AG09309 (cell line): Measurements from ENCODE around the gene KRT39.

Experiments
- DNase-seq: peaks from one replicate; pipeline ENCODE4 v3.0.0-alpha.2; 2010; ENCODE audit warnings: low read depth
- H3K4me3 ChIP-seq: 2 replicates; pipeline ENCODE4 v1.5.1; 2011; ENCODE audit warnings: mild to moderate bottlenecking, low read depth, low read length, moderate library complexity; ENCODE audit not compliant: control insufficient read depth
- TF ChIP-seq, protein P1 (sequence below): IDR thresholded peaks from 2 replicates; pipeline ENCODE4 v1.5.1; 2011; ENCODE audit warnings: mild to moderate bottlenecking, low read depth, low read length, inconsistent platforms; ENCODE audit not compliant: insufficient read depth, control insufficient read depth; ENCODE audit errors: missing control alignments

The KRT39 gene

DNA sequence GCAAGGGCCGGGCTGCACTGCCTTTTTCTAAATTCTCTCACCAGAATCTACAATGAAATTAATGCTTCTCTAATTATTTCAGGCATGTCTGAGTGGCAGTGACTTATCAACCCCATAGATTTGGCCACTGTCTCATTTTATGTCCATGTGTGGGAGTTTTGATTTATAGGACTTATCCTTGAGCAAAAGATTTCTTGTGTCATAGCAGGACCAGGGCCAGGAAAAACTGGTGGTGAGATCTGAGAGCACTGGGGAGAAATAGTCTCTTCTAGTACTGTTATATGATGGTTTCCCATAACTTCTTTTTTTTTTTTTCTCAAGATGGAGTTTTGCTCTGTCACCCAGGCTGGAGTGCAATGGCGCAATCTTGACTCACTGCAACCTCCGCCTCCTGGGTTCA, 27.8 kb downstream of the KRT39 start:
- TF ChIP-seq, protein P1, sequence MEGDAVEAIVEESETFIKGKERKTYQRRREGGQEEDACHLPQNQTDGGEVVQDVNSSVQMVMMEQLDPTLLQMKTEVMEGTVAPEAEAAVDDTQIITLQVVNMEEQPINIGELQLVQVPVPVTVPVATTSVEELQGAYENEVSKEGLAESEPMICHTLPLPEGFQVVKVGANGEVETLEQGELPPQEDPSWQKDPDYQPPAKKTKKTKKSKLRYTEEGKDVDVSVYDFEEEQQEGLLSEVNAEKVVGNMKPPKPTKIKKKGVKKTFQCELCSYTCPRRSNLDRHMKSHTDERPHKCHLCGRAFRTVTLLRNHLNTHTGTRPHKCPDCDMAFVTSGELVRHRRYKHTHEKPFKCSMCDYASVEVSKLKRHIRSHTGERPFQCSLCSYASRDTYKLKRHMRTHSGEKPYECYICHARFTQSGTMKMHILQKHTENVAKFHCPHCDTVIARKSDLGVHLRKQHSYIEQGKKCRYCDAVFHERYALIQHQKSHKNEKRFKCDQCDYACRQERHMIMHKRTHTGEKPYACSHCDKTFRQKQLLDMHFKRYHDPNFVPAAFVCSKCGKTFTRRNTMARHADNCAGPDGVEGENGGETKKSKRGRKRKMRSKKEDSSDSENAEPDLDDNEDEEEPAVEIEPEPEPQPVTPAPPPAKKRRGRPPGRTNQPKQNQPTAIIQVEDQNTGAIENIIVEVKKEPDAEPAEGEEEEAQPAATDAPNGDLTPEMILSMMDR, result no peak
- DNase-seq, result peak; percentile 76
- no peak overlapping the region for H3K4me3 ChIP-seq

DNA sequence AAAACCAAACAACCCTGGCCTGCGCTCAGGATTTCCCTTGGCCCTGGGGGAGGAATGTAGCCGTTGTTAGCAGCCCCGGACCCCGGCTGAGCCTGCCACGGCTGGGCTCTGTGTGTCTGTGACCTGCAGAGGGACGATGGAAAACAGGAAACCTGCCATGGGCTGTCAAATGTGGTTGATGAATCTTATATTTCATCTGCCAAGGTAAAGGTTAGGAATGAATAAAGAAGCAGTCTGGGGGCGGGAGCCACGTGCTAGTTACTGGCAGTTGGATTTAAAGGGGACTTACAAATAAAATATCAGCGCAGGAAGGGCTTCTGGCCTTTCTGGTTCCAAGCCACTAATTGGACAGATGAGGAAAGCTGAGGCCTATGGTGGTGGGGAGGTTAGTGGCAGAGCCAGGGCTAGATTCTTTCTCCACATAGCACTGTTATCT, 29.3 kb downstream of the KRT39 start, which contains the start of gene KRT23:
KRT23 (minus strand) TSS at position 263 of the 436 bp plus-strand sequence. CDS start 1,043 bp downstream, outside the sequence.
- DNase-seq, result no peak
- no peak within 1 kb of the TSS for H3K4me3 ChIP-seq
- TF ChIP-seq, protein P1, result no peak

DNA sequence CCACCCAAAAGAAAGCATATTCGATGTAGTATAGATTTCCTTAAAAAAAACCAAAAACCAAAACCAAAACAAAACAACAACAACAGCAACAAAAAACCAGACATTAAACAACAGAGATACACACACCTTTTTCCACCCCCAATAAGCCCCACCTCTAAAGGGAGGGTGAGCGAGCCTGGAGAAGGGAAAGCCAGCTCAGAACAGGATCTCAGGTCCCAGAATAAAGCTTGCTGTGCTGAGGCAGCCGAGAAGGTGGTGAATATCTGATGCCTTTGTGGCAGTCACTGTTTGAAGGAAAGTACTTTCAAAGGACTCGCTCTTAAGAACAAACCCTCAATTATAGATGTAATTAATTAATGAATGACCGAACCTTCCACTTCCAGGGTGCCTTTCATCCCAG, 29.8 kb downstream of the KRT39 start:
- no peak for DNase-seq
- no peak overlapping the region for H3K4me3 ChIP-seq
- TF ChIP-seq, protein P1, result no peak

DNA sequence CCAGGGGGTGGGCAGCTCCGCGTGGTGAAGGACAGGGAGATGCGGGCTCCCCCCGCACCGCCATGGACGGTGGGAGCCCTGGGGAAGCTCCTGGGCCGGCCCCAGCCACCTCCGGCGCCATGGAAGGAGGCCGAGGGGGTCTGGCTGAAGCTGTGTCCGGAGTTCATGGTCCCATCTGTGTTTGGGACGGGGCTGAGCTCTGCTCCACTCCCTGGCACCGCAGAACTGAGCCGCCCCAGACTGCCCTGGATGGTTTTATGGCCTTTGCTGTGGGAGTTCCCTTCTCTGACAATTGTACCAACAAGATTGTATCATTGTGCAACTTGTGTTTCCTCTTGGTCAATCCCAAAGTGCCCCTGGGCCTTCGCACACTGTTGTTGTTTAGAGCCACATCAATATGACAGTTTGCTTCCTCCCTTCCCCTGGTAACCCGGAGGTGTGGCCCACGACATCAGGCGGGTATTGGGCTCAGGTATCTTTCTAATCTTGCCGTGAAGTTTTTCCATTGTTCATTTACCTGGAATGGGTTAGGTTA, 30.2 kb downstream of the KRT39 start:
- TF ChIP-seq, protein P1, result no peak
- DNase-seq, result no peak
- H3K4me3 ChIP-seq, result no peak overlapping the region

DNA sequence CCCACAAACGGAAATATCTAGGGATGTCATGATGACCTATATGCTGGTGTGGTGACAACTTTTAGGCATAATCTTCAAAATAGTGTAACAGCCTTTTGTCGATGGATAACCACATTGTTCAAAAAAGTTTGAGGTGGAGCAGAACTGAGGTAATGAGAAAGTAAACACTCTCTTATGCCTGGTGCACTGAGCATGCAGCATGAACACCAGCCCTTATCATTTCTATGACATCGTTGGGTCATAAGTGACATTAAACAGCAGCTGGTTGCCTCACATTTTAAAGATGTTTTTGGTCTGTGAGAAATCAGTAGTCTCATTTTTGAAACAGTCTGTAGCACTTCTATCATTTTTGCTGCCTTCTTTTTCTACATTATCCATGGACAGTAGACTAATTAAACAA, 31.1 kb downstream of the KRT39 start:
- TF ChIP-seq, protein P1, result no peak
- H3K4me3 ChIP-seq, result no peak overlapping the region
- DNase-seq, result no peak

DNA sequence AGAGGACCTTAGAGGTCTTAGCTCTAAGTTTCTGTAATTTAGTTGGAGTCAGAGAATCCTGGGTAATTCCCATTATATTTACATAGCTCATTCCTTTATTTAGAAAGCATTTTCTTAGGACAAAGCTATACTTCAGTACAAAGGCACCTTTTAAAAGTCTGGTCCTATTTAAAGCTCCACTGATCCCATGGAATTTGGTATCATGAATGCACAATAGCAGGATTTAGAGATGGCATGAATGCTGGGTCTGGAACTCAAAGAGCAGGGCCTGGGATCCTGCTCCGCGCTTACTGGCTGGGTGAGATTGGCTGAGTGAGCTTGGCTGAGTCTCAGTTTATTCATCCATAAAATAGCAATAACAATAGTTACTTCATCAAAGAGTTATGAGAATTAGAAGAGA, 34.1 kb downstream of the KRT39 start:
- TF ChIP-seq, protein P1, result no peak
- H3K4me3 ChIP-seq, result no peak overlapping the region
- DNase-seq, result no peak

DNA sequence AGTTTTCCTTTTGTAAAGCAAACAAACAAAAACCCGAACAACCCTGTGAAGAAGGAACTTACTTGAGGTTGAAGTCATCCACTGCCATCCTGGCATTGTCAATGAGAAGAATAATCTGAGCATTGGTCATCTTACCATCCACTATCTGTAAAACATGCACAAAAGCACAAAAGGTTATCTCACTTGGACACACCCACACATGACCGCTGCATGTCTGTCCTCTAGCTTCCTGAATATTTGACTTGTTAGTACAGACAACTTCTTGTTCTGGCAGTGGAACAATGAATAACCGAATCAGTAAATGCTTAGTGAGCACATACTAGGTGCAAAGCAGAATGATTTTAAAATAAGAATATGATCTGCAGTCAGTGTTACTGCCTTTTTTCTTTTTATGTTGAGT, 35.4 kb downstream of the KRT39 start:
- no peak for DNase-seq
- H3K4me3 ChIP-seq, result no peak overlapping the region
- TF ChIP-seq, protein P1, result no peak
